Myocyte (in vitro differentiated cells): ENCODE measurements around the gene SEC63. TPM values are rescaled to one million over a fixed set of nuclear protein-coding genes. Genes with fewer than 3 reads are reported as not detected.
A peak's percentile ranks its signal among the peaks of the same experiment; 100 is the strongest.
"Not testable (repeated sequence)": the region's sequence is repeated elsewhere in the genome, so short reads cannot be mapped to it uniquely, and the experiment has no call there.

Experiments used
- DNase-seq: peaks from one replicate; pipeline ENCODE4 v3.0.0-alpha.2; 2012; ENCODE audit warnings: low read depth
- total RNA-seq: library from RNA; depleted of rRNA; stranded (reverse); fragments of >200 nt; gene quantifications from 2 replicates; pipeline ENCODE4 v1.2.3, GENCODE V29; 2014

The SEC63 gene
- total RNA-seq, 1 donor from 2014 or later, result 19.1 TPM

DNA sequence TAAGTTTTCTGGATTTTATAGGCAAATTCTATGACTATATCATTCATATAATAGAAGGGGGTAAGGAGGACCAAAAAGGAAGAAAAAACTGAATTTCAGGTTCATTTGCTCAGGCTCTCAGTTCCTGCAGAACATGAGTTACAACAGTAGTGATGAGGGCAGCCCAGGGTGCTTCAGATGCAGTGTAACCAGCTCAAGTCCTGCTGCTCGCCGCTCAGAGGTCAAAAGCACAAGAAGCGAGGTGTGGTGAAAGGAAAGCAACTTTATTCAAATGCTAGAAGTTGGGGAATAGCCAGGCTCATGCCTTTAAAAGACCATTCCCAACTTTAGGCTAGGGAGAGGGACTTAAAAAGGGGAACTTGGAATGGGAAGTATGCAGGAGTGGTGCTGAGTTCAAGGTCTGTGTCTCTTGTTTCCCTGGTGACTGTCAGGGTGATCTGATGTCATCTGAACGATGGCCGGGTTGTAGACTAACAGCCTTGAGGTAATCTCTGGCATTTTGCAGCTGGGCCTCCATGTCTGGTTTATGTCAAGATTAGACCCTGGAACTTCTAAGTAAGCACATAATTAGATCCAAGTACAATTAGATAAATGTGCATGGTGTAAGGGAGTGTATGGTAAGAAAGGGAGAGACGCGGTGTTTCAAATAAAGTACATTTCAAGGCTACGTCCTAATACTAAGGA is 14.5 kb upstream of the SEC63 start:
- no peak for DNase-seq

DNA sequence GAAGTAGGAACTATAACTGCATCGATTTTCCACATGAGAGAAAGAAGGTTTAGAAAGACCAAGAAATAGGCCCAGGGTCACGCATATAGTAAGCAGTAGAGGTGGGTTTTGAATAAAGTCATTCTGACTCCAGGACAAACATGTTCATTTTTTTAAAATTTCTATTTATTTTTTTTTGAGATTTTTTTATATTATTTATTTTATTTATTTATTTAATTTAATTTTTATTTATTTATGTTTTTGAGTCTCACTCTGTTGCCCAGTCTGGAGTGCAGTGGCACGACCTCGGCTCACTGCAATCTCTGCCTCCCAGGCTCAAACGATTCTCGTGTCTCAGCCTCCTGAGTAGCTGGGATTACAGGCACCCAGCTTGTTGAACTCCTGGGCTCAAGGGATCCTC is 13.2 kb upstream of the SEC63 start:
- DNase-seq, result no peak

DNA sequence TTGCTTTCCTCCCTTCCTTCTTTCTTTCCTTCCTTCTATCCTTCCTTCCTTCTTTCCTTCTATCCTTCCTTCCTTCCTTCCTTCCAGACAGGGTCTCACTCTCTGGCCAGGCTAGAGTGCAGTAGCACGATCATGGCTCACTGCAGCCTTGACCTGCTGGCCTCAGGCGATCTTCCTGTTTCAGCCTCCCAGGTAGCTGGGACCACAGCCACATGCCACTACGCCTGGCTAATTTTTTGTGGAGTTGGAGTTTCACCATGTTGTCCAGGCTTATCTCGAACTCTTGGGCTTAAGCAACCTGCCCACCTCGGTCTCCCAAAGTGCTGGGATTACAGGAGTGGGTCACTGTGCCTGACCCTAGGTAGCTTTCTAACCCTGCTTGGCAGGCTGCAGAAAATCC is 12.2 kb upstream of the SEC63 start:
- no peak for DNase-seq

DNA sequence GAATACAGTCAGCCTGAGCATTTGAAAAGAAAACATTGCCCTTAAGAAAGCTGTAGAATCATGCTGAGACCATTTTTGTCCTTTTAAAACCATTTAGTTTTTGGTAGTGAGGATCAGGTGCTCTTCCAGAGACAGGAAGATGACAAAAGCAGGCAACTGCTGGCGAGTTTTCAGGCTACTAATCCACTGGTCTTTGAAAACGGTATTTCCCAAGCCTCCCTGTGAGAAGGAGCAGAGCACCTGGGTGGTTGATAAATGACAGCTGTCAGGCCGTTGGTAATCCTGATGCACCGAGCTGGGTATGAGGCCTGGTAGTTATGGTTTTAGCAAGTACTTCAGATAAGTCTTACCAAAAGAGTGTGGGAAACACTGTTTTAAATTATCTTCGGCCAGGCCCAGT is 10.1 kb upstream of the SEC63 start:
- no peak for DNase-seq

DNA sequence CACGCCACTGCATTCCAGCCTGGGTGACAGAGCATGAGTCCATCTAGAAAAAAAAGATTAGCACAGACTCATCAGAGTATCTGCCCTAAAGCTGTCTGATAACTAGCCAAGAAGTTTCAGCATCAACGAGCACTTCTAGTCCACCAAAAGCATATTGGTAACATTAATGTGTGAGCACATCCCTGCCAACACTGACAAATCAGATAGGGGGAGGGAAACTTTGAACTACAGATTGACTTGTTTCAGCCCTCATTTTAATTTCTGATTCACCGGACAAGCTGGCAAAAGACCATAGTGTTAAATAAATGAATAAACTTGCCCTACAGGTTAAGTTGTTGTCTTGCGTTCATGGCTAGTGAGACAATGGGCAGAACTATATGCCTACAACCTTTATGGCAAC is 7.7 kb upstream of the SEC63 start:
- no peak for DNase-seq

DNA sequence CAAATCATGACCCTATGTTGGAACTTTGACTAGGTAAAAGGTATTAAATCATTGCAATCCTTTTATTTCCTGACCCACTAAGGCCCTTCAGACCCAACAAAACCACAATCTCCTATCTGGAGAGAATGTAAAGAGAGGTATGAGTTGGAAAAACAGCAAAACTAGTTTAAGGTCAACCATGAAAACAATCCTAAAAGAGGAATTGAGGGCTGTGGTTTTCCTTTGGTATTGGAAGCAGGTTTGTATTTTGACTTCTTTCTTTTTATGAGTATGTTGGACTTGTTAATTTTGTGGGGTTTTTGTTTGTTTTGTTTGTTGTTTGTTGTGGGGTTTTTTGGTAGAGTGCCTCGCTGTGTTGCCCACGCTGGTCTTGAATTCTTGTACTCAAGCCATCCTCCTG is 4.7 kb upstream of the SEC63 start:
- no peak for DNase-seq

DNA sequence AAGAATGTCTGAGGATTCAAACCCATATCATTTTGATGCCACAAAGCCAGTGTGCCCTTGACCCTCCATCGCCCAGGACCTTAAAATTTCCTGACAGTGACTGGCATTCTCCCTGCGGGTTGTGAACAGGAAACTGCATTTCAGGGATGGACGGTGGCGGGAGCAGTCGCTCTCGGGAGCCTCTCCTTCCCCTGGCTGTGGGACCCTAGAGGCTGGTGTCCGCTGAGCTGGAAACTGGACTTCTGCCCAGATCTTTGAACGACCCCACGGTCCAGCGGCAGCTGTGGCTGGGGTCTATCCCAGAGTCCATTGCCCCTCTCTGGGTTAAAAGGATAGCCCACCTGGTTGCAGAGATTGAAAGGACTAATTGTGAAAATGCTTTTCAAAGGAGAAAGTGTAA is 1.4 kb upstream of the SEC63 start:
- no peak for DNase-seq

DNA sequence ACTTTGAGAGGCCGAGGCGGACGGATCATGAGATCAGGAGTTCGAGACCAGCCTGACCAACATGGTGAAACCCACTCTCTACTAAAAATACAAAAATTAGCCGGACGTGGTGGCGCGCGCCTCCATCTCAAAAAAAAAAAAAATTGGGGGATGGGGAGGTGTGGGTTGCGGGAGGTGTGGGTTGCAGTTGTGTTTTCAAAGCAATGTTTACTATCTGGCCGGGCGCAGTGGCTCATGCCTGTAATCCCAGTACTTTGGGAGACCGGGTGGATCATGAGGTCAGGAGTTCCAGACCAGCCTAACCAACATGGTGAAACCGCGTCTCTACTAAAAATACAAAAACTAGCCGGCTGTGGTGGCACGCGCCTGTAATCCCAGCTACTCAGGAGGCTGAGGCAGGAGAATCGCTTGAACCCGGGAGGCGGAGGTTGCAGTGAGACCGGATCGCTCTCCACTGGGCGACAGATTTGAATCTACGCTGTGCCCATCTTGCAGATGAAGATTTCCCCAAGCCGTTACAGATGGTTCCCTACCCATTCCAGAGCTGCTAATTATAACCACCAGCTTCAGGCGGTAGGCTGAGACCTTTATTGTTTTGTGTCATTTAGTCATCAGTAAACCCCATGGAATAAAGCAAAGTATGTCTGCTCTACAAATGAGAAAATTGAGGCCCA is 818 bp upstream of the SEC63 start:
- not testable (repeated sequence) for DNase-seq

DNA sequence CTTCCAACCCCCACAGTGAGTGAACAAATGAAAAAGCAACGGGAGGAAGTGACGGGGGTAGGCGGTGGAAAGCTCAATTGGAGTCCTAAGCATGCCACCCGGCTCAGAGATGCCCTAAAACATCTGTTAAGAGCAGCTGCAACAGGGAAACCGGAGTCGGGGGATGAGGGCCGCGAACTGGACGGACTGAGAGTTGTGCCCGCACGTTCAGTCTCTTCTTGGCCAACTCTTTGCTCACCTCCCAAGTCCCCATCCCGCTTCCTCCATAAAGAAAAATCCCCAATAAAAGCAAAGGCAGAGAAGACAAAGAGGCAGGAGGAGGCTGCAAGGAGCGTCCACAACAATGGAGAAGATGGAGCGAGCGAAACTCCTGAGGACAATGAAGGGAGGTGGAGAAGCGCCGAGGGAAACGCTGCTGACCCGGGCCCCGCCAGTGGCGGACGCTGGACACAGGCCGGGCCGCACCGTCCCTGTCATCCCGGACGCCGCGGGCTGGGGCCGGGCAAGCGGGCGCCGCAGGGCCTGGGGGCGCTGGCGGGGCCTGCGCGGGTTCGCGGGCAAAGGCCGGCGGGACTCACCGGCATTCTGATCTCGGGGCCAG is 600 bp downstream of the SEC63 start:
- peak; percentile 88 for DNase-seq

DNA sequence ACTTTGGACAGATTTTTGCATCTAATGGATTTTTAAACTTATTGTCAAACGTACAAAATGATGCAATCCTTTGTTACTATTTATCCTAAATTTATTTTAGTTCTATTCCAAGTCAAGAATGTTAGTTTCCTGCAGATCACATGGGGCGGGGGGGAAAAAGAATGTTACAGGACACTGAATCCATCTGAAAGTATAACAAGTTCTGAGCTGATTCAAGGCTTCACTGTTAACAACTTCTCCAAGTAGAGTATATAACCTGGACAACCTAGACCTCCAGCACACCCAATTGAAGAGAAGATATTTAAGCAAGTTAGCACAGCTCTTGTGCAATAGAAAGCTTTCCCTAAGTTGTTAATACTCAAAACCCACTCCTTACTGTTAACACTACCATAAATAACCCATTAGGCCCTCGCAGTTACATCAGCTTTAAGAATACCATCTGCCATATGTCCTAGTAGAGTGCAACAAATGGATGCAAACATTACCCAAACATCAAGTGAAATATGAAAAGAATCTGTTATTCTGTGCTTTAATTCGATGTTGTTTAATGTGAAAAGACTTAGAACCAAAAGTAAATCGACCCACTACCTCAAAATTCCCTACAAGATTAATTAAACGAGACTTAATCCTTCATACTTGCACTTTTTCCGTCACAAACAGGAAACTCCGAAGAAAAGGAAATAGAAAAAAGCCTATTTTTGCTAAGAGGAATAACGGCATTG is 1.3 kb downstream of the SEC63 start:
- DNase-seq, result peak; percentile 26

DNA sequence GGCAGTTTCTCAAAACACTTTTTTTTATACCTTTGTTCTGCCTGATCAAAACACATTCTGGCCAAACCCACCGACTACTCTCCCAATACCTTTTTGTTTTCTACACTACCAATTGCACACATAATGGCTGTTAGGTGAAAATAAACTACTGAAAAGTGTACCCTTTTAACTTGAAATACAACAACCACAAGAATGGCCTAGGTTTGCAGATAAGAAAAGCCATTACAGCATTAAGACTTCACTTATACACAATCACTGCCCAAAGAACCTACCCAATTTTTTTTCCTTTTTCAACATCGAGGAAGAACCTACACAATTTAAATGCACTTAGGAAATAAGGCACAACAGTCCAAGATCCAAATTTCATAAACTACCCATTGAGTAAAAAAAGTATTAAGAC is 1.8 kb downstream of the SEC63 start:
- DNase-seq, result no peak

DNA sequence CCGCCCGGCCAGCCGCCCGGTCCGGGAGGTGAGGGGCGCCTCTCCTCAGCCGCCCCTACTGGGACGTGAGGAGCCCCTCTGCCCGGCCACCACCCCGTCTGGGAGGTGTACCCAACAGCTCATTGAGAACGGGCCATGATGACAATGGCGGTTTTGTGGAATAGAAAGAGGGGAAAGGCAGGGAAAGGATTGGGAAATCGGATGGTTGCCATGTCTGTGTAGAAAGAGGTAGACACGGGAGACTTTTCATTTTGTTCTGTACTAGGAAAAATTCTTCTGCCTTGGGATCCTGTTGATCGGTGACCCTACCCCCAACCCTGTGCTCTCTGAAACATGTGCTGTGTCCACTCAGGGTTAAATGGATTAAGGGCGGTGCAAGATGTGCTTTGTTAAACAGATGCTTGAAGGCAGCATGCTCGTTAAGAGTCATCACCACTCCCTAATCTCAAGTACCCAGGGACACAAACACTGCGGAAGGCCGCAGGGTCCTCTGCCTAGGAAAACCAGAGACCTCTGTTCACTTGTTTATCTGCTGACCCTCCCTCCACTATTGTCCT is 4.1 kb downstream of the SEC63 start:
- not testable (repeated sequence) for DNase-seq

DNA sequence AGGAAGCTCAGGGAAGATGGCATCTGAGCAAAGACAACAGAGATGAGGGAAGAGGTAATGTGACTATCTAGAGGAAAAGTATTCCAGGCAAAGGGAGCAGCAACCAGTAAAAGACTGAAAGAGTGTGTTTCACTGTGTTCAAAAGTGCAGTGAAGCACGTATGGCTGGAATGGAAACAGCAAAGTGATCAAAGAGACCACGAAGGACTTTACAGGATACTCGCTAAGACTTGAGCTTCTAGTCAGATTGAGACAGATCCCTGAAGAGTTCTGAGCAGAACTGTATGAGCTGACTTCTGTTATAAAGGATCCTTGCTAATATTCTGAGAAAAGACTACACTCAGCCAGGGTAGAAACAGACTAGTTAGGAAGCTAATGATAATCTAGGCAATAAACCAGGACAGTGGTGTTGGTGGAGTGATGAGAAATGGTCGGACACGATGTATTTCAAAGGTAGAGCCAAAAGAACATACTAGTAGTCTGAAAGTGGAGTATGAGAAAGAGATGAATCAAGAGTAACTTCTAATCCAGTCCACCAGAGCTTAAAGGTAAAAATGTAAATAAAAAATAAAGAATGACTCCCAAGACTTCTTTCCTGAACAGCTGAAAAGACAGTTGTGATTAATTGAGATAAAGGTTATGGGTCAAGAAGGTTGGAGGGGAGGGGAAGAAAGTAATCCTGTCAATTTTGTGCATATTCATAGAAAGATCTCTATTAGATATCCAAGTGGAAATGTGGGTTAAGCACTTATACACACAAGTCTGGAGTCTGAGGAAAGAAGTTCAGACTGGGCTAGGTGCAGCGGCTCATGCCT is 14.2 kb downstream of the SEC63 start:
- DNase-seq, result no peak

DNA sequence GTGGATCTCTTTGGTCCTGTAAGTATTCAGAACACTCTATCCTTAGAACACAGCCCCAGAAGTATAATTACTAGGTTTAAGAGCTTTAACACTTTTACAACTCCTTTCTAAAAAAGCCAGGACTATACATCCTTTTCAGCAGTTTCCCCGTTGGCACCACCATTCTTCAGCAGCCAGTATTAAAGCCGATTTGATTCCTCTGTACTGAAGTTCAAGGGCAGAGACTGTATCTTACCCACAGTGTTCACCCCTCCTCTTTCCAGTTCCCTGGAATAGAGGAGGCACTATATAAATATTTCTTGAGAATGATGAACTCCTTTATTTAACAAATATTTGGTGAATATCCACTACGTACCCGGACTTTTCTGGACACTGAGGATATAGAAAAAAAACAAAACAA is 15.9 kb downstream of the SEC63 start:
- no peak for DNase-seq

DNA sequence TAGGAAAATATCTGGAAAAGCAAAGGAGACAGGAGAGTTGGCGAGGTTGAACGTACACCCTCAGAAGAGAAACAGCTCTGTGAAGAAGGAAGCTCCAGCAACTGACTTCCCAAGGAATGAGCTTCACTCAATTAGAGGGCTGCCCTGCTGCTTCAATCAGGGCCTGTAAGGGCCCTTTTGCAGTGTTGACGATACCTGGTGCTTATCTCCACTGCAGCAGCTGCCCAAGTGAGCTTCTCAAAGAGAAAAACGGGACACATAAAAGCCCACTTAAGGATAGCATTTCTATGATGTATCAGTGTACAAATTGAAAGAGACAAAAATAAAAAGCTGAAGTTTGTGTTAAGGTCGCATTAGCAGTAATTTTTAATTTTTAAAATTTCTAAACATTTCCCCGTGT is 16.4 kb downstream of the SEC63 start:
- no peak for DNase-seq

DNA sequence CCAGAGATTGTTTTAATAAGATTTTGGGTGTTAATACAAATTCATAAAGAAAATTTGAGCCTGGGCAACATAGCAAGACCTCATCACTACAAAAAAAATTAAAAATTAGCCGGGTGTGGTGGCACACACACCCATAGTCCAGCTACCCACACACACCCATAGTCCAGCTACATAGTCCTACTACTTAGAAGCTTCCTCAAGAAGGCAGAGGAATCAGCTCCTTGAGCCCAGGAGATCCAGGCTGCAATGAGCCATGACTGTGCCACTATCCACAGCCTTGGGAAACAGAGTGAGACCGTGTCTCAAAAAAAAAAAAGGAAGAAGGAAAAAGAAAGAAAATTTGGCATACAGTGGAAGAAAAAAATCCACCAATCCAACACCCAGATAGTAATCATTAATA is 16.8 kb downstream of the SEC63 start:
- DNase-seq, result no peak

DNA sequence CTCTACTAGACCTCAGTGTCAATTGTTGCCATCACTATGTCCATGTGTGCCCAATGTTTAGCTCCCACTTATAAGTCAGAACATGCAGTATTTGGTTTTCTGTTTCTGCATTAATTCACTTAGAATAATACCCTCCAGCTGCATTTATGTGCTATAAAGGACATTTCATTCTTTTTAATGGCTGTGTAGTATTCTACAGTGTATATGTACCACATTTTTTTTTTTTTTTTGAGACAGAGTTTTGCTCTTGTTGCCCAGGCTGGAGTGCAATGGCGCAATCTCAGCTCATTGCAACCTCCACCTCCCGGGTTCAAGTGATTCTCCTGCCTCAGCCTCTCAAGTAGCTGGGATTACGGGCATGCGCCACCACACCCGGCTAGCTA is 21.1 kb downstream of the SEC63 start:
- not testable (repeated sequence) for DNase-seq

DNA sequence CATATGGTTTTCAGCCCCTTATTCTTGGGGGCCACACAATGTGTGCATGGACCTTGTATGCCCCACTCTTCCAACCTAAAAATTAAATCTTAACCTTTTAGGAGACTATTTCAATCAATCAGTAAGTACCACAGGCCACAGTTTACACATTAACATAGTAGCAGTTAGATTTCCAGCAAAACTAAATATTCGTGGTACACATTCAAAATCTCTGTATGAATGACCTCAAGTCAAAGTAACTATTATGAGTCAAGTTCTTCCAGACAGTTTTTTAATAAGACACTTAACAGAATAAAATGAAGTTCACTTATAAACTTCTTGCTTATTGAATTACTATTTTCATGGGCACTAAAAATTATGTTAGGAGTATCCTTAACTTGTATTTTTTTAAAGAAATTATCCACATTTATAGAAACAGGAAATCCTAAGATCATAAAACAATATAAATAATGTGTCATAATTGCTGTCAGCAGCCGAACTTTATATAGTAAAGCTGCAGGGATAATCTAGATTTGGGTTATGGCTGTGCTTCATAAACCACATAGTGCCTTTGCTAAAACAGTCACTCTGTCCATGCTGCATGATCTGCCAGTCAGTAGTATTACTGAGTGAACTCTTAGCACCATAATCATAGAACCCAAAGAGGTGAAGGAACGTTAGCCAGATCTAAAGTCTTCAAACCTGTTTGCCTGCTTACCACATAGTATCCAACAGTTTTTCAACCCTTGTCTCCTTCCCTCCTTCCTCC is 21.7 kb downstream of the SEC63 start:
- DNase-seq, result no peak

DNA sequence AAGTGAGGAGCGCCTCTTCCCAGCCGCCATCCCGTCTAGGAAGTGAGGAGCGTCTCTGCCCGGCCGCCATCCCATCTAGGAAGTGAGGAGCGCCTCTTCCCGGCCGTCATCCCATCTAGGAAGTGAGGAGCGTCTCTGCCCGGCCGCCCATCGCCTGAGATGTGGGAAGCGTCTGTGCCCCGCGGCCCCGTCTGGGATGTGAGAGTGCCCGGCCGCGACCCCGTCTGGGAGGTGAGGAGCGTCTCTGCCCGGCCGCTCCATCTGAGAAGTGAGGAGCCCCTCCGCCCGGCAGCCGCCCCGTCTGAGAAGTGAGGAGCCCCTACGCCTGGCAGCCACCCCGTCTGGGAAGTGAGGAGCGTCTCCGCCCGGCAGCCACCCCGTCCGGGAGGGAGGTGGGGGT is 23.8 kb downstream of the SEC63 start:
- not testable (repeated sequence) for DNase-seq

DNA sequence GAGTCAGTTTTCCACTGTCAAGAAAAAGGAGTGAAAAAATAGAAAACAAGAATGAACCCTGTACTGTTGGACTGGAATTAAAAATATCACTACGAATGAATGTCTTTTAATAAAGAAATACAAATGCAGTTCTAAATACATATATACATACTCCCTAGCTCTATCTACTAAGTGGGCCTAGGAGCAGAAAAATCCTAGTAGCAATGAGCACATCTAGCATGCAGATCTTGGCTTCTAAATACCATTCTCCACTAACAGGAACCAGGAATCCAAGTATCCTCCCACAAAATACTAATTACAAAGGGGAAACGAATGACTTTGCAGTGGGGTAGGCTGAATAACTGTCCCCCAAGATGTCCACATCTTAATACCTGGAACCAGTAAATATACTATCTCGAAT is 25.4 kb downstream of the SEC63 start:
- no peak for DNase-seq
